T-helper 1 cell (primary cell): ENCODE data around the gene CDC42SE1.
"Not testable (repeated sequence)": the region's sequence is repeated elsewhere in the genome, so short reads cannot be mapped to it uniquely, and the experiment has no call there.

ENCODE experiments used
- DNase-seq, 5 donors: peaks; one replicate each; pipeline ENCODE4 v3.0.0-alpha.2; 2012 to 2020
- total RNA-seq, 4 donors: gene quantifications; one replicate each; lab custom pipeline; 2026; lab: John Stamatoyannopoulos, UW

The CDC42SE1 gene, protein sequence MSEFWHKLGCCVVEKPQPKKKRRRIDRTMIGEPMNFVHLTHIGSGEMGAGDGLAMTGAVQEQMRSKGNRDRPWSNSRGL
- 666 to 889 (median 848) reads per million in 4 donors for total RNA-seq

DNA sequence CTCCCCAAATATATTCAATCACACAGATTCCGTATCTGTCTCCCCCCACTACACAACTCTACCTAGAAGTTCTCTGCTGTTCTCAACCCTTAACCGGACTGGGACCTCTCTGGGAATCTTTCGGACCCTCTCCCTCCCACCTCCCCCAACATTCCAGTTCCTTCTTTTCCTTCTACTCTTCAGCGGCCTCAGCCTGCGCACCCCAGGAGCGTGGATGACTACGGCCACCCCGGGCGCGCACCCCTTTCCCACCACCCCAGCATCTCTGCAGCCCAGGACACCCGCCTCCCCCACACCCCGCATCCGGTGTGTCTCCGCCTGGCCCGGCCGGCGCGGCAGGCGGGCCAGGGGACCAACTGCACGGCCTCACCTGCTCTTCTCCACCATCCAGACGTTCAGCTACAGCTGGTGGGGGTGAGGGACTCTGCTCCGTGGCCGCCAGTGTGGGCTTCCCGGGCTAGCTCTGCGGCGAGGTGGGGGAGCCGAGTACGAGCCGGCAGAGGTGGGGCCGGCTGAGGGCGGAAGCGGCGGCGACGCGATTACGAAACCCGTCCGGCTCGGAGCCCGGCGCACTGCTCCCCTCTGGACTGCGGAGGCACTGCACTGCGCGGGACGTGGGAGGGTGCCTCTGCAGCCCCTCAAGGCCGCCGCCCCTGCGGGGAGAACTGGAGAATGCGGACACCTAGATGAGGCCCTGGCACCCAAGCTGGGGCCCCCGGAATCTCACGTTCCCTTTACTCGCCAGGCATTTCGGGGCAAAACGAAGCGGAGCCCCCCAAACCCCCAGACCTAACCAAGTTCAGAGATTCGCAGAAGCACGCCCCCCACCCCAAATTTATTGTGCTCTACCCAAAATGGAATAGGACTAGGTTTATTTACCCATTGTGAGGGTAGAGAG is at the start of gene CDC42SE1:
Gene CDC42SE1 (minus strand): TSS at position 514 of the 898 bp plus-strand sequence. CDS start 3,892 bp downstream, outside the sequence.
- DNase-seq = peak; percentile 69 to 92 (median 78)

DNA sequence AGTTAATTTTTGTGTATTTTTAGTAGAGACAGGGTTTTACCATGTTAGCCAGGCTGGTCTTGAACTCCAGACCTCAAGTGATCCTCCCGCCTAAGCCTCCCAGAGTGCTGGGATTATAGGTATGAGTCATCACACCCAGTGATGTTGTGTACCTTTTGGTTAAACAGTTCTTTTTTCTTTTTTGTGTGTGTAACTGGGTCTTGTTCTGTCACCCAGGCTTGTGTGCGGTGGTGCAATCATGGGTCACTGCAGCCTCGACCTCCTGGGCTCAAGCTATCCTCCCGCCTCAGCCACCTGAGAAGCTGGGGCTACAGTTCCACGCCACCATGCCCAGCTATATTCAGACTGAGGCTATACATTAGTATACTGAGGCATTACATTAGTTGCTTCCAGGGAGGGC is 48.9 kb upstream of the CDC42SE1 start:
- DNase-seq = no peak

DNA sequence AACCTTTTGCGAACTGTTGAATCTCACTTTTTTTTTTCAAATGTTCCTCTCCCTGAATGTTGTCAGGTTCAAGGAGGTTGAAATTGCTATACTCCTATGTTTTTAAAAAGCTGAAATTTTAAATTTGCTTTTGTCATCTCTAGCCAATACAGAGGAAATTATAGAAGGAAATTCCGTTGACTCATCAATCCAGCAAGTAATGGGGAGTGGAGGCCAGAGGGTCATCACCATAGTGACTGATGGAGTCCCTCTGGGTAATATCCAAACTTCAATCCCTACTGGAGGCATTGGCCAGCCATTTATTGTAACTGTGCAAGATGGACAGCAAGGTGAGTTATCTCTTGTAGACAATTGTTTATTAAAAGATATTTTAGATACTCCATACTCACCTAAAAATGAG is 47.5 kb upstream of the CDC42SE1 start:
- DNase-seq = no peak

DNA sequence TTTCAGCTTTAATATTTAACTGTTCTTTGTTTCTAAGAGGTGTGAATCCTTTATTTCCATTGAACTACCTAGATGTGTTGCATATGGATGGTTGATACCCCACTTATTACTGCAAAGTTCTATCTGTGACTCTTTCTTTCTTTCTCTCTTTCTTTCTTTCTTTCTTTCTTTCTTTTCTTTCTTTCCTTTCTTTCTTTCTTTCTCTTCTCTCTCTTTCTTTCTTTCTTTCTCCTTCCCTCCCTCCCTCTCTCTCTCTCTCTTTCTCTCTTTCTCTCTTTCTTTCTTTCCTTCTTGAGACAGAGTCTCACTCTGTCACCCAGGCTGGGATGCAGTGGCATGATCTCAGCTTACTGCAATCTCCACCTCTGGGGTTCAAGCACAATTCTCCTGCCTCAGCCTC is 45.2 kb upstream of the CDC42SE1 start:
- DNase-seq = no peak

DNA sequence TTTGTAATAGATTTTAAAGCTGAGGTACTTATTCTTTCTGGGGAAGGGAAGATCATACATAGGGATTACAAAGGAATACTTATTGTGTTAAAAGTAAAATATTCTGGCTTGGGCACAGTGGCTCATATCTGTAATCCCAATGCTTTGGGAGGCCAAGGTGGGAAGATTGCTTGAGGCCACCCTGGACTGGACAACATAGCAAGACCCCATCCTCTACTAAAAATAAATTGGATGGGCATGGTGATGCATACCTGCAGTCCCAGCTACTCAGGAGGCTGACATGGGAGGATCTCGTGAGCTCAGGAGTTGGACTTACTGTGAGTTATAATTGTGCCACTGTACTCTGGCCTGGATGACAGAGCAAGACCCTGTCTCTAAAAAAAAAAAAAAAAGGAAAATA is 38.7 kb upstream of the CDC42SE1 start:
- DNase-seq = no peak

DNA sequence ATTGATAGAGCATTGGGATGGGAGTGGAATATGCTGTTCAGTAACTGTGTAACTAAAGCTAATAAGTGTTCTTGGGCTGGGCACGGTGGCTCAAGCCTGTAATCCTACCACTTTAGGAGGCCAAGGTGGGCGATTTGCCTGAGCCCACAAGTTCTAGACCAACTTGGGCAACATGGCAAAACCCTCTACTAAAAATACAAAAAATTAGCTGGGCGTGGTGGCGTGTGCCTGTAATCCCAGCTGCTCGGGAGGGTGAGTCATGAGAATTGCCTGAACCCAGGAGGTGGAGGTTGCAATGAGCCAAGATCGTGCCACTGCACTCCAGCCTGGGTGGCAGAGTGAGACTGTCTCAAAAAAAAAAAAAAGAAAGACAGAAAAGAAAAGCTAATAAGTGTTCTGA is 38.0 kb upstream of the CDC42SE1 start:
- DNase-seq = not testable (repeated sequence)

DNA sequence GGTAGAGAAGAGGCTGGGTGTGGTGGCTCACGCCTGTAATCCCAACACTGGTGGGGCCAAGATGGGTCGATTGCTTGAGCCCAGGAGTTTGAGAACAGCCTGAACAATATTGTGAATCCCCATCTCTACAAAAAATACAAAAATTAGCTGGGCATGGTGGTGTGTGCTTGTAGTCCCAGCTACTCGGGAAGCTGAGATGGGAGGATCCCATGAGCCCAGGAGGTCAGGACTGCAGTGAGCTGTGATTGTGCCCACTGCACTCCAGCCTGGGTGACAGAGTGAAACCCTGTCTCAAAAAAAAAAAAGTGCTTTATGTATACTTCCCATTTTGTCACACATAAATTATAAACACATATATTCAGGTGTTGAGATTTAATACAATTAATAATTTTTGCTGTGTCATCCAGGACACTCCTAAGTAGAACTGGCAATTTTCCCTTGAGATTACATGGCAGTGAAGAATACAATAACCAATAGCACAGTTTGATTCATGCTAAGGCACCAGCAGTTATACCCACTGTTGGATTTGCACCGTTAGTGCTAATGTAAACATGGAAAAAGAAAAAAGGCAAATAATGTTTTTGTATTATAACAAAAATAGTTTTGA is 26.6 kb upstream of the CDC42SE1 start:
- no peak for DNase-seq

DNA sequence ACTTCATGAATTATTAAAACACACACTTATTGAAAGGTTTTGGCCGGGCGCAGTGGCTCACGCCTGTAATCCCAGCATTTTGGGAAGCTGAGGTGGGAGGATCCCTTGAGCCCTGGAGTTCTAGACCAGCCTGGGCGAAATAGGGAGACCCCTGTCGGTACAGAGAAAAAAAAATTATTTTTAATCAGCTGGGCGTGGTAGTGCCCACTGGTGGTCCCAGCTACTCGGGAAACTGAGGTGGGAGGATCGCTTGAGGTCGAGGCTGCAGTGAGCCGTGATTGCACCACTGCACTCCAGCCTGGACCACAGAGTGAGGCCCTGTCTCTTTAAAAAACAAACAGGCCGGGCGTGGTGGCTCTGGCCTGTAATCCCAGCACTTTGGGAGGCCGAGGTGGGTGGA is 12.8 kb upstream of the CDC42SE1 start:
- DNase-seq = no peak

DNA sequence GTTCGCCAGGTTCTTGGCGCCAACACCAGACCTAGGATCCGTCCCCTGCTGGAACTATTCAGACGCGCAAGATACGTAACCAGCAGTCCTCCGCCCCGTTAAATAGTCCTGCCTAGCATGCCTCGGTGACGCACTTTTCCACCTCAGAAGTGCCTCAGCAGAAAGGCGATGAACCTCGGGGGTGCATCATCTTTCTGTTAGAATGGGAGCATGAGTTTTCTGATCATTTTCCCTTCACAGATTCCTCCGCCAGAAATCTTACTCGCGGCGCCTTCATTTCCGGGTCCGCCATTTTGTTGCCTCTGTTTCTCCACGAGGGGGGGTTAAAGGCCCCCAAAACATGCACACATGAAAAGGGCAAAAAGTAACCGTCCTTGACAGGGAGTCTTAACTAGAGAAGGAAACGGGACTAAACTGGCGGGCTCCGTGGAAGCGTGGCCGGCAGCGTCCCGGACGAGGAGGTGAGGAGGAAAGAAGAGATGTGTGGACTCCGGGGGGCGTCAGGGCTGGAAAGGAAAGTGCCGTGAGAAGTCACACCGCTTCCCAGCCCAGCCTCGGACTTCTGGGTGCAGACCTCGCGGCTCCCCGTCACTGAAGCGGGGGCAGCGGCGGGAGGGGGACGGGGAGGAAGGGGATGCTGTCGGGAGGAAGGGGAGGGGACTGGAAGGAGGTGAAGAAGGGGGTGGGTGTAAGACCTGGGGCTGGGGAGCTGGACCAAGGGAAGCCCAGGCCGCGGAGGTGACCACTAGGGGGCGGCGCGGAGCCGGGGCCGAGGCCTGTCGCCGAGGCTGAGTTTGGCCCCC is 11.3 kb upstream of the CDC42SE1 start, which contains the start of gene GABPB2:
Gene GABPB2 (plus strand): TSS at position 288 of the 803 bp plus-strand sequence. CDS start 17,429 bp downstream, outside the sequence.
- DNase-seq = peak; percentile 61 to 91 (median 76)

DNA sequence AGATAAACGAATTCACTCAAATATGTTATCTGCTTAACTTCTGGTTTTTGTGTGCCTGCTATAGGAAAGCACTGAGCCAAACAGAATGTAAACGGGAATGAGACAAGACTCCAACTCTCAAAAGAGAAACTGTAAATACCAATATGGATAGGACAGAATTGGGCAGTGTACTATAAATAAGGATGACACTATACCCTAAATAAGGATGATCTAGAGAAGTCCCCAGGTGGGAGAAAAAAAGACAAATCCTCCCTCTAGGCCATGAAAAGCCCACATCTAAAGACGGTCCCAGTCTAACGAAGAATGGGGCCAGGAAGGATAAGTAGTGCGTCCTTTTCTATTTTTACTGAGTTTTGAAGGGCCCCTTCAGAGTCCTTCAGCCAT is 9.7 kb upstream of the CDC42SE1 start:
- DNase-seq = no peak

DNA sequence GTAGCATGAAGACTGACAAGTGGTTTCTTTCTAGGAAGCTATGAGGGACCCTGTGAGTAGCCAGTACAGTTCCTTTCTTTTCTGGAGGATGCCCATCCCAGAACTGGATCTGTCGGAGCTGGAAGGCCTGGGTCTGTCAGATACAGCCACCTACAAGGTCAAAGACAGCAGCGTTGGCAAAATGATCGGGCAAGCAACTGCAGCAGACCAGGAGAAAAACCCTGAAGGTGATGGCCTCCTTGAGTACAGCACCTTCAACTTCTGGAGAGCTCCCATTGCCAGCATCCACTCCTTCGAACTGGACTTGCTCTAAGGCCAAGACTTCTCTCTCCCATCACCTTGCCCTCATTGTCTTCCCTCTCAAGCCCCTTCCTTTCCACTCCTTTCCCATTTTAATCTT is 7.8 kb upstream of the CDC42SE1 start:
- no peak for DNase-seq

DNA sequence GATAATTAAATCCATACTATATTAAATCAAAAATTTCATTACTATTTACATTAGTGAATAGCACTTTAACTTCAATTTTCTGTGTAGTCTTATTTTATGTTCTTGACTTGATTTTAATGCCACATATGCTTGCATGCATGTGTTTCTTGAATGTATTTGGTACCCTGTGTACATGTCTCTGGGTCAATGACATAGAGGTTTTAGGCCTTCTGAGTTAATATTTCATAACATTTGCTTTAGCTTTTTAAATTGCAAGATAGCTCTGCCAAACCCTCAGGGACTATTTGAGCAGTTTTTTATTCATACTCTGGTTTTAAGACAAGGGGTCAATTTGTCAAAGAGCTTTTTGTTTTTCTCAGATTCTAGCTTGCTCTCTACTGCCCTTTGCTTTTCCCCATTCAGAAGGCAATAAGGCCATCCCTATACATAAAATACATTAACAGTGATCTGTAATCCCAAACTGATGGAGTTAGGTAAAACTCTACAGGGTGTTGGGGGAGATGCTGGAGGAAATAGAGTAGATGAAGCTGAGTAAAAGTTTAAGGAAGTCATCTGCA is 5.7 kb upstream of the CDC42SE1 start:
- DNase-seq = no peak

DNA sequence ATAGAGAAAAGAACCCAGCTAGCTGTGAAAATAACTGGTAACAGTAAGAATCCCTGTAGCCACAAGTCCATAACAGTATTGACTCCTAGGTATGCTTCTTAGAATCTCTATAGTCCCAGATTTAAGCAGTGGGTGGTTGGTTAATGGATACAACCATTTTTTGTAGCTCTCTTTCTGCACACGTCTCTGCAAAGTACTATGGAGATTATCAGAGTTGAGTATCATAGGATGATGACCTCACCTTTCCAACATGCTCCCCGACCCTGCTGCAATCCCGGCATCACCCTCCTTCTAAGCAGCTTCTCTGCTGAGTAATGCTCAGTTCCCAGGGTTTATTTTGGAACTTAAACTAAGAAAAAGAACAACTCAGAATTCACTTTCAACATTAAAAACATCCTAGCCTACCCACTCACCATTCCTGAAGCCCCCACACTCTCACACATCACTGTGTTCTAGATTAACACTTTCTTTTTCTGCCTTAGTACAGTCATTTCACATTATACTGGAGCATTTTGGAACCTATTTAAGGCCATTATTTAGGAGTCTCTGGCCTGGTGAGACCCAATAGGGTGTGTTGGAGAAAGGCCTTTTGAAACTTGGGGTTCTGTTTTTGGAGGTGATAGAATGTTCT is 3.4 kb upstream of the CDC42SE1 start:
- no peak for DNase-seq

DNA sequence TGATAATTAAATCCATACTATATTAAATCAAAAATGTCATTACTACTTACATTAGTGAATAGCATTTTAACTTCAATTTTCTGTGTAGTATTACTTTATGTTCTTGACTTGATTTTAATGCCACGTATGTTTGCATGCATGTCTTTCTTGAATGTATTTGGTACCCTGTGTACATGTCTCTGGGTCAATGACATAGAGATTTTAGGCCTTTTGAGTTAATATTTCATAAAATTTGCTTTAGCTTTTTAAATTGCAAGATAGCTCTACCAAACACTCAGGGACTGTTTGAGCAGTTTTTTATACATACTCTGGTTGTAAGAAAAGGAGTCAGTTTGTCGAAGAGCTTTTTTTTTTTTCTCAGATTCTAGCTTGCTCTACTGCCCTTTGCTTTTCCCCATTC is 2.3 kb upstream of the CDC42SE1 start:
- DNase-seq = no peak

DNA sequence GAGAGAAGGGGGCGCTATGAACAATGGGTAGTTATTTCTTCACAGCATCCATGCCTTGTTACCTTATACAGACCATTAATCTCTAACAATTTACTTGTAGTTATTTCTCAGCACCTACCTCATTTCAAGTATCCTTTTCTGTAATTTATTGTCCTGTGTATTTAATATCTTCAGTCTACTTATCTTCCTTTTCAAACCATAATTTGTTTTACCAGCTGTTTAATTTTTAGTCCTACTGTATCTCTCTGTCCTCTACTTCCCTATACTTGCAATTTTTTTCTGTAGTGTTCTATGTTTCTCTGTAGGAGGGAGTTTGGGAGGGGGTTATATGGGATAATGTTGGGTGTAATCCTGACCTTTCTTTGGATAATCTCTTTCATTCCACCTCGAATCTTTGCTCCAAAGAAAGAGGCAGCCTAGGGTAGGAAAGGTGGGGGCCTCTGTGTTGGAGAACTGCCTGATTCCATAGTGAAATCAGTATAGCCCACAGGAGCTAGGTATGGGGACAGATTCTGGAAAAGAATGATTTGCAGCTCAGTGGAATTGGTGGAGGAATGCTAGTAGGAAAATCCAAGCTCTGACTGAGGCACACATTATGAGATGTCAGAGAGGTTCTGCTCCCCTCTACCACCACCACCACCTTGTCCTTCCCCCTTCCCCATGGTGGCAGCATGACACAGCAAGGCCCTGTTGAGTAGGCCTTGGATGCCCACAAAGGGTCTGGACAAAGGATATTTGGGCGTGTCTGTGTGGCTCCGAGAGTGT is 1.4 kb upstream of the CDC42SE1 start:
- DNase-seq = no peak

DNA sequence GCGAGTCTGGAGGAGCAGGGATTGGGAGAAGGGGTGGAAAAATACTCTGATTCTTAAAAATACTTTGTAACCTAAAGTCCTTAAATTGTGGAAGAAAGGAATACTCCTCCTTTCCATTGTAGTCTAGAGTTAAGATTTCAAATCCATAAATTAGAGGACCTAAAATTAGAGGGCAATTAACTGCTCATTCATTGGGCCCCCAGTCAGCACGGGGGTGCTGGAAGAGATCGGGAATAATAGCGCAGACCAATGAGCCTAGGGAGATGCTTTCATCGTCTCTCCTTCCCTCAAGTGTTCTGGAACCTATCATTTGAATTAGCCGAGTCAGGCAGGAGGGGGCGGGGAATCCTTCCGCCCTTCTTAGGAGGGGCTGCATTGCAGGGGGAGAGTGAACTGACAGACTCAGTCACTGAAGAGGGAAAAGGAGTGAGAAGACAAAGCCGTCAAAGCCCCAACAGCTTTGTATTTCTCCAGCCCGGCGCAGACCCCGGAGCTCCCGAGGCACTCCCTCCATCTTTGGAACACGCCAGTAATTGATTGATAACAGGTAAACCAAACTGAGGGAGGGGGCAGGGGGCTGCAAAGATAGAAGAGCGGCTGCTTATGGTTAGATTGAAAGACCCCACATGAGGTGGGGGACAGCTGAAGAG is 710 bp upstream of the CDC42SE1 start, which contains the start of gene MLLT11:
Gene MLLT11 (plus strand): TSS at position 391 of the 650 bp plus-strand sequence. CDS start 6,828 bp downstream, outside the sequence.
- DNase-seq = no peak

DNA sequence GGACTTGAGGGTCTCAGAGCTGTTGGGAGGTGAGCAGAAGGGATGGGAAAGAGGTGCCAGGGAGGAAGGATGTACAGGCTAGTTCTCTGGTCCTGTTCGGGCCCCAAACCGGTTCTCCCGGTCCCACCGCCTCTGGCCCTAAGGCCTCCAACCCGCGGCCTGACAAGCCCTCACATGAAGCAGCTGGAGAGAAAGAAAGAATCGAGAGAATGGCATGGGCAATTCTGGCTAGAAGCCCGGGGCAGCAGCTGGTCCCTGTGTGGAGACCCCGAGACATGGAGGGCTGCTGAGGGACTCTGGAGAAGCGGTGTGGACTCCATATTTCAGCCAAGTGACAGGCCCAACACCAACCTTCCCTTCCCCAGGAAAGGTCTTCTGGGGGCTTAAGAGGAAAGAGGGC is 730 bp downstream of the CDC42SE1 start:
- no peak for DNase-seq

DNA sequence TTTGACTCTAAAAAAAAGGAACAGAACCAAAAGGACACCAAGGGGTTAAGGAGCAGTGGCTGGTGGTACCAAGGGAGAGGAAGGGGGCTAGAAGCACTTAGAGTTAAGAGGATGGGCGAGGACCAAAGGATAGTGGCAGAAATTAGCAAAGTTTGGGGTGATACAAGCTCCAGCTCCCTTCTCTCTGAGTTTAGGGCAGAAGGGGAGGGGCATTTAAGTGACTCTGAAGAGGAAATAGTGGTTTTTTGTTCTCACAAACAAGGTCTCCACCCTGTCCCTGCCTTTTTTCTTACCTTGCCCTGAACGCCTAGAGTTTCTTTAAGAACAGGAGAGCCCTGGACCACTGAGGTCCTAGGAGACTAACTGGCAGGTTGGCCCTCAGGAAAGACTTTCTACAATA is 3.3 kb downstream of the CDC42SE1 start:
- DNase-seq = peak in 2 of 5 donors; percentile 39 to 74

DNA sequence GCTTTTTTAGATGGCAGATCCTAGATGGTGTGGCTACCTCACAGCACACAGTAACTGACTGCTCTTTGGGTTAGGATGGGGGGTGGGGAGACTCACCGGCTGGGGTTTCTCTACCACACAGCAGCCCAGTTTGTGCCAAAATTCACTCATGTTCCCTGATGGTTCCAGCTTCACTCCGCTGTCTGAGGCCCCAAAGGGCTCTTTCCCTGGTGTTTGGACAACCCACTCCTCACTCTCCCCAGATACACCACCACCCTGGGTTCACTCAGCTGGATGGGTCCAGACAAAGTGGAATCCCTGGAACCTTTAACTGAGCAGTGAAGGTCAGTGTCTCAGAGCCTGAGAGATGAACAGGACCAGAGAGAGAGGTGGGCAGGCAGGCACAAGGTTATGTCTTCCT is 3.8 kb downstream of the CDC42SE1 start:
- no peak for DNase-seq

DNA sequence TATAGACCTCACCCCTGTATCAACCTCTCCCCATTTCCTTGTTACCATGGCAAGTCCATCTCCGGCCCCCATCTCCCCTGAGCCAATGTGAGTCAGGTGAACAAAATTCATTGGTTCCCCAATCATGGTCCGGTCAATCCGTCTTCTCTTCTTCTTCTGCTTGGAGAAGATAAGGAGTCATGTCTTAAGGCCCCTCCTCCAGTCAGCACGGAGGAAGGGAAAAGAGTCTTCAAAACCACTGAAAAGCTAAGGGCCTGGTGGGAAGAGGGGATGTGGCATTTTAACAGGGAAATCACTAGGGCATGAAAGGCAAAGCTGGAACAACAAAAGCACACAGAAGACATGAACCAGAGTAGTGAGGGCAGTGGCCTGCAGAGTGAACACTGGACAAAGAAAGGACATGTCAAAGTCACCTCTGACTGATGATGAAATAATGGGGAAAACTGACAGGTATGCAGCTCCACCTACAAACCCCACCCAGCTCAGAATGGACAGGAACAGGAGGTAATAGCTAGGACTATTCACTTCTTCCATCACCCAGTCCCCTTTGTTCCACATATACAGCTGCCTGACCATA is 4.4 kb downstream of the CDC42SE1 start:
- no peak for DNase-seq
